GM12892 (cell line): ENCODE results near the gene POU2F1.

Experiments used
- POLR2A ChIP-seq: IDR thresholded peaks from 2 replicates; pipeline ENCODE4 v1.6.1; 2011; ENCODE audit warnings: low read depth, low read length, control low read depth
- POLR2AphosphoS5 ChIP-seq: IDR thresholded peaks from 2 replicates; pipeline ENCODE4 v1.6.1; 2011; ENCODE audit warnings: low read depth, low read length, control low read depth
- TAF1 ChIP-seq: IDR thresholded peaks from 2 replicates; pipeline ENCODE4 v1.6.1; 2011; ENCODE audit warnings: low read depth, mild to moderate bottlenecking, control low read depth, low read length, borderline replicate concordance

- no peak for TF ChIP-seq POLR2A
- no peak for TF ChIP-seq POLR2AphosphoS5
- TF ChIP-seq TAF1: no peak
Measured at GRCh38 chr1:167369175-167369574, 148.5 kb downstream of the POU2F1 start.
